Measurements from ENCODE around the gene RPS6KA5.
"Not testable (repeated sequence)": the region's sequence is repeated elsewhere in the genome, so short reads cannot be mapped to it uniquely, and the experiment has no call there.

RPS6KA5 gene

GRCh38 chr14:90971687-90972086, 88.8 kb downstream of the RPS6KA5 start:
- H3K9me3 Mint-ChIP-seq, result no peaks in the 10 kb centered on the region
- peaks cover 9 to 19% of the 10 kb centered on the region in 2 donors for H3K4me1 Mint-ChIP-seq
- peaks cover 1 to 3% of the 10 kb centered on the region in 2 donors for H3K36me3 Mint-ChIP-seq
- no peak for ATAC-seq (replicated peaks)
- H3K27me3 Mint-ChIP-seq, result no peaks in the 10 kb centered on the region
- DNase-seq, result no peak
- no peak overlapping the region for H3K27ac Mint-ChIP-seq
- no peak overlapping the region for H3K4me3 Mint-ChIP-seq

- ATAC-seq (replicated peaks) (peak; percentile 42 to 72), DNase-seq (no peak)
- peaks cover 6 to 10% of the 10 kb centered on the region in 2 donors for H3K36me3 Mint-ChIP-seq
Observed at GRCh38 chr14:90970167-90970600, 90.3 kb downstream of the RPS6KA5 start.

GRCh38 chr14:90969531-90970166, 90.8 kb downstream of the RPS6KA5 start:
- no peak for DNase-seq
- peak; percentile 83 for ATAC-seq (replicated peaks)
- Mint-ChIP-seq H3K4me3 (peak overlapping the region; percentile 2 to 28), H3K9me3 (no peaks in the 10 kb centered on the region), H3K4me1 (peaks cover 9 to 18% of the 10 kb centered on the region in 2 donors), H3K36me3 (peaks cover 6 to 10% of the 10 kb centered on the region in 2 donors), H3K27ac (no peak overlapping the region), H3K27me3 (no peaks in the 10 kb centered on the region)

More at GRCh38 chr14:90970167-90970600, 90.3 kb downstream of the RPS6KA5 start:
- H3K27ac Mint-ChIP-seq, result no peak overlapping the region
- H3K27me3 Mint-ChIP-seq, result no peaks in the 10 kb centered on the region
- peak overlapping the region; percentile 2 to 28 for H3K4me3 Mint-ChIP-seq
- H3K9me3 Mint-ChIP-seq, result no peaks in the 10 kb centered on the region
- H3K4me1 Mint-ChIP-seq, result peaks cover 9 to 19% of the 10 kb centered on the region in 2 donors

DNA sequence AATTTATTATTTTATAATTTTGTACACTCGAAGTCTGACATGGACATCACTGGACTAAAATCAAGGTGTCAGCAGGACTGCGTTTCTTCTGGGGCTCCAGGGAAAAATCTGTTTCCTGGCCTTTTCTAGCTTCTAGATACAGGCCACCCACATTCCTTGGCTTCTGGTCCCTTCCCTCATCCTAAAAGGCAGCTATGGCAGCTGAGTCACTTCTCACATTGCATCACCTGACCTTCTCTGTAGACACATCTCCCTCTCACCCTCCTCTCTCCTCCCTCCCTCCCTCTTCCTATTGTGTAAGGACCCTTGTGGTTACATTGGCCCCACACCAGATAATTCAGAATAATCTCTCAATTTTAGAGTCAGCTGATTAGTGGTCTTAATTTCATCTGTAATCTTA, 92.4 kb downstream of the RPS6KA5 start:
- Mint-ChIP-seq H3K9me3 (no peaks in the 10 kb centered on the region), H3K36me3 (peaks cover 6 to 13% of the 10 kb centered on the region in 2 donors), H3K27me3 (no peaks in the 10 kb centered on the region), H3K27ac (no peak overlapping the region), H3K4me1 (peaks cover 7 to 23% of the 10 kb centered on the region in 2 donors), H3K4me3 (no peak overlapping the region)
- ATAC-seq (replicated peaks) (no peak), DNase-seq (no peak)

- DNase-seq (no peak), ATAC-seq (replicated peaks) (no peak)
- no peaks in the 10 kb centered on the region for H3K27me3 Mint-ChIP-seq
- H3K4me3 Mint-ChIP-seq, result no peak overlapping the region
- H3K9me3 Mint-ChIP-seq, result no peaks in the 10 kb centered on the region
- H3K36me3 Mint-ChIP-seq, result peaks cover 6 to 13% of the 10 kb centered on the region in 2 donors
- peaks cover 7 to 27% of the 10 kb centered on the region in 2 donors for H3K4me1 Mint-ChIP-seq
- no peak overlapping the region for H3K27ac Mint-ChIP-seq
Observed at GRCh38 chr14:90966493-90966892, 93.9 kb downstream of the RPS6KA5 start.

GRCh38 chr14:90965765-90966164, 94.7 kb downstream of the RPS6KA5 start:
- Mint-ChIP-seq H3K27me3 (no peaks in the 10 kb centered on the region), H3K36me3 (peaks cover 6 to 13% of the 10 kb centered on the region in 2 donors), H3K27ac (no peak overlapping the region), H3K4me1 (peaks cover 7 to 27% of the 10 kb centered on the region in 2 donors), H3K4me3 (no peak overlapping the region), H3K9me3 (no peaks in the 10 kb centered on the region)
- no peak for DNase-seq
- ATAC-seq (replicated peaks), result no peak

DNA sequence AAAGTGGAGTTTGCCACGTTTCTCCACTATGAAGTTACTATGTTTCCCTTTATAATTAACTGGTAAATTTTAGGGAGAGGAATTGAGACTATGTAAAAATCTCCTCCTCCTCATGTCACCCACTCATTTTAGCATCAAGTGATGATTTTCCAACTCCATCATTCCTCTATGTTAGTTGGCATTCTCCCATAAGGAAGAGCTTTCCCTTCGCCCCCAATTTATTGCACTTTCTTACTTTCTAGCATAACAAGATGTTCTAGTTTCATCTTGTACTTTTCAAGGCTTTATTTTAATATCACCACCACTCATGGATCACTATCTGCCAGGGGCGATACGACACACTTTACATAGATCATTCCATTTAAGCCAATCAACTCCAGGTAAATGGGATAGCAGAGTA, 97.1 kb downstream of the RPS6KA5 start:
- Mint-ChIP-seq H3K27ac (no peak overlapping the region), H3K27me3 (no peaks in the 10 kb centered on the region), H3K9me3 (no peaks in the 10 kb centered on the region), H3K4me3 (no peak overlapping the region), H3K36me3 (peaks cover 9 to 20% of the 10 kb centered on the region in 2 donors), H3K4me1 (peaks cover 0 to 13% of the 10 kb centered on the region in 2 donors)
- no peak for ATAC-seq (replicated peaks)
- no peak for DNase-seq

DNA sequence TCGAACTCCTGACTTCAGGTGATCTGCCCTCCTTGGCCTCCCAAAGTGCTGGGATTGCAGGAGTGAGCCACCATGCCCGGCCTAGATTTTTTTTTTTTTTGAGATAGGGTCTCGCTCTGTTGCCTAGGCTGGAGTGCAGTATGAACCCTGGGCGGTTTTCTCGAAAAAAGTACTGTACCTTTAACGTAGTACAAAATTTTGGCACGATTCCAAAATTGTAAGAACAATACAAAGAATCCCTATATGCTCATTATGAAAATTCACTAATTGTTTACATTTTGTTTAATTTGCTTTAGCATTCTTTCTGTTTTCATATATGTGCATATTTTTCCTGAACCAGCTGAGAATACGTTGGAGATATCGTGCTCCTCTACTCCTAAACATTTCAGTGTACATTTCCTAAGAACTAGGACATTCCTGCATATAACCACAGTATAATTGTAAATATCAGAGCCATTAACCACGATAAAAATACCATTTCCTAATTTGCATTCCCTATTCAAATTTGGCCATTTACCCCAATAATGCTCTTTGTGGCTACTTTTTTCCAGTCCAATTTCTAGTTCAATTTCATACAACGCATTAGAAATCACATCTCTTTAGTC, 97.8 kb downstream of the RPS6KA5 start:
- ATAC-seq (replicated peaks) (no peak), DNase-seq (no peak)
- Mint-ChIP-seq H3K36me3 (peaks cover 9 to 21% of the 10 kb centered on the region in 2 donors), H3K4me1 (peaks cover 0 to 13% of the 10 kb centered on the region in 2 donors), H3K27ac (no peak overlapping the region), H3K4me3 (no peak overlapping the region), H3K27me3 (no peaks in the 10 kb centered on the region), H3K9me3 (no peaks in the 10 kb centered on the region)

GRCh38 chr14:90960818-90961217, 99.6 kb downstream of the RPS6KA5 start:
- Mint-ChIP-seq H3K27me3 (no peaks in the 10 kb centered on the region), H3K4me1 (peaks cover 0 to 13% of the 10 kb centered on the region in 2 donors), H3K36me3 (peaks cover 18 to 31% of the 10 kb centered on the region in 2 donors), H3K9me3 (peaks cover 4 to 6% of the 10 kb centered on the region in 2 donors), H3K4me3 (no peak overlapping the region), H3K27ac (no peak overlapping the region)
- DNase-seq, result no peak
- no peak for ATAC-seq (replicated peaks)

DNA sequence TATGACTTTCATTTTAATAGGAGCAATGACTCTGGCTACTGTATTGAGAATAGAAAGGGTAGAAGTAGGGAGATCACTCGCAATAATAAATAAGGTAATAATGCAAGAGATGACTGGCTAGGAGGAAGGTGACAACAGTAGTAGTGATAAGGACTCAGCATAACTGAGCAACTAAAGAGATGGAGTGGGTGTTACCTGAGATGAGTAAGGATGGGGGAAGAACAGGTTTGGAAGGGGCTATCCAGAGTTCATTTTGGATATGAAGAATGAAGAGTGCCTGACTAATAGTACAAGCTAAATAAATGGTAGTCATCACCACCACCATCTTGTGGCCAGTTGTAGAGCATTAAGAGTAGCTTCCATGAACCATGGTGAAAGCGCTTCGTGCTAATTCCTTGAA, 101.1 kb downstream of the RPS6KA5 start:
- Mint-ChIP-seq H3K27me3 (no peaks in the 10 kb centered on the region), H3K4me3 (no peak overlapping the region), H3K36me3 (peaks cover 21 to 38% of the 10 kb centered on the region in 2 donors), H3K9me3 (peaks cover 9 to 14% of the 10 kb centered on the region in 2 donors), H3K4me1 (peaks cover 0 to 13% of the 10 kb centered on the region in 2 donors), H3K27ac (no peak overlapping the region)
- ATAC-seq (replicated peaks), result peak in 1 of 2 donors; percentile 25
- no peak for DNase-seq

DNA sequence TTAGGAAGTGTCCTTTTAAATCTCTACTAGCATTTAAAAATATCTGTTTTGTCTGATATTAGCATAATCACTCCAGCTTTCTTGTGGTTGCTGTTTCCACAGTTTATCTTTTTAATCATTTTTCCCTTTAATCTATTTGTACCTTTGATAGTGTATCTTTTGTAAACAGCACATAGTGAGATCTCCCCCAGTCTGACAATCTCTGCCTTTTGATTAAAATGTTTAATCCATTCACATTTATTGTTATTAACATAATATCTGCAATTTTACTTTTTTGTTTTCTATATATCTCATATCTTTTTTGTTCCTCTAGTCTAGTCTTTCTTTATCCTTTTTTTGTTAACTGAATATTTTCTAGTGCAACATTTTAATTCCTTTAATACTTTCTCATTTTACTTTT, 104.2 kb downstream of the RPS6KA5 start:
- no peak for ATAC-seq (replicated peaks)
- no peak overlapping the region for H3K4me3 Mint-ChIP-seq
- H3K27me3 Mint-ChIP-seq, result no peaks in the 10 kb centered on the region
- peaks cover 13 to 24% of the 10 kb centered on the region in 2 donors for H3K9me3 Mint-ChIP-seq
- no peak for DNase-seq
- H3K36me3 Mint-ChIP-seq, result peaks cover 32 to 51% of the 10 kb centered on the region in 2 donors
- no peak overlapping the region for H3K27ac Mint-ChIP-seq
- no peaks in the 10 kb centered on the region for H3K4me1 Mint-ChIP-seq

DNA sequence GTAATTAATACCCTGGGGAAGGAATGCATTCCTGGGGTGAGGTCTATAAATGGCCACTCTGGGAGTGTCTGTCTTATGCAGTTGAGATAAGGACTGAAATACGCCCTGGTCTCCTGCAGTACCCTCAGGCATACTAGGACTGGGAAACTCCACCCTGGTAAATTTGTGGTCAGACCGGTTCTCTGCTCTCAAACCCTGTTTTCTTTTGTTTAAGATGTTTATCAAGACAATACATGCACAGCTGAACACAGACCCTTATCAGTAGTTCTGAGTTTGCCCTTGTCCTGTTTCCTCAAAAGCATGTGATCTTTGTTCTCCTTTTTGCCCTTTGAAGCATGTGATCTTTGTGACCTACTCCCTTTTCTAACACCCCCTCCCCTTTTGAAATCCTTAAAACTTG, 106.8 kb downstream of the RPS6KA5 start:
- not testable (repeated sequence) for ATAC-seq (replicated peaks); H3K27ac Mint-ChIP-seq; H3K27me3 Mint-ChIP-seq; H3K4me1 Mint-ChIP-seq; DNase-seq; H3K4me3 Mint-ChIP-seq
- peaks cover 13 to 24% of the 10 kb centered on the region in 2 donors for H3K9me3 Mint-ChIP-seq
- peaks cover 29 to 44% of the 10 kb centered on the region in 2 donors for H3K36me3 Mint-ChIP-seq

DNA sequence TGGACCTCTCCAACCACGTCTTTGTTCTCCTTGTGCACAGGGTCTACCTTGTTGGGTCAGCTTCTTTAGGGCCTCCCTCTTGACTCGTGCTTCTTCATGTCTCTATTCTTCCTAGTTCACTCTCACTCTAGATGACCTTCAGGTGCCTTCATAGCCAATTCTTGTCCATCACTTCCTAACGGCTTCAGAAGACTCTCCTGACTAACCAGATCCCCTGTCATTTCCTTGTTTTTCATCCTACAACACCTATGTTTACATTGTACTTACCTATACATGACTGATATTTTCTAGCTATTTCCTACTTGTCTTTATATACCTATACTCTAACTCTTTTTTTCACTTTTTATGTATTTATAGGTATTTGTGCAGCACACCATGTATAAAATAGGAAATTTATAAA, 117.1 kb downstream of the RPS6KA5 start:
- H3K36me3 Mint-ChIP-seq, result peaks cover 30 to 41% of the 10 kb centered on the region in 2 donors
- H3K4me3 Mint-ChIP-seq, result no peak overlapping the region
- H3K27me3 Mint-ChIP-seq, result no peaks in the 10 kb centered on the region
- DNase-seq (no peak), ATAC-seq (replicated peaks) (no peak)
- H3K4me1 Mint-ChIP-seq, result no peaks in the 10 kb centered on the region
- peaks cover 12 to 20% of the 10 kb centered on the region in 2 donors for H3K9me3 Mint-ChIP-seq
- no peak overlapping the region for H3K27ac Mint-ChIP-seq

DNA sequence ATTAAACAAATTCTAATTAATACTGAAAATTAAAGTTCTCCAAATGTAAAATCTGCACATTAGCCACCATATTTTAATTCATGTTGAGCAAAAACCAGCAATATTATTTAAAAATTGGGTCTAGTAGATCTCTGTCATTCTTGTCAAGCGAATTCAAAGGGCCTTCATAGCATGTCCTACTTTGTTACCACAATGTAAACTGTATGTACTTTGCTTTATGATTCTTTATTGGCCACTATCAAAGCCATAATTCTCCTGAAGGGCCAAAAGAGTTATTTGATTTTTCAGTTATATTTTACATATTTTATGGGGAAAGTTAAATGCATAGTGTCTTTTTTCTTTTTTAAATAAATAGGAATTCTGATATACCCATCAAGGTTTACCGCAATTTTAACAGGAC, 117.9 kb downstream of the RPS6KA5 start:
- no peak overlapping the region for H3K4me3 Mint-ChIP-seq
- ATAC-seq (replicated peaks) (no peak), DNase-seq (no peak)
- H3K36me3 Mint-ChIP-seq, result peaks cover 39 to 50% of the 10 kb centered on the region in 2 donors
- peaks cover 12 to 22% of the 10 kb centered on the region in 2 donors for H3K9me3 Mint-ChIP-seq
- H3K27ac Mint-ChIP-seq, result no peak overlapping the region
- no peaks in the 10 kb centered on the region for H3K4me1 Mint-ChIP-seq
- no peaks in the 10 kb centered on the region for H3K27me3 Mint-ChIP-seq

GRCh38 chr14:90941706-90942105, 118.7 kb downstream of the RPS6KA5 start:
- Mint-ChIP-seq H3K4me3 (no peak overlapping the region), H3K27ac (no peak overlapping the region), H3K36me3 (peaks cover 46 to 58% of the 10 kb centered on the region in 2 donors), H3K9me3 (peaks cover 20 to 22% of the 10 kb centered on the region in 2 donors), H3K27me3 (no peaks in the 10 kb centered on the region), H3K4me1 (peaks cover 0 to 1% of the 10 kb centered on the region in 2 donors)
- no peak for ATAC-seq (replicated peaks)
- no peak for DNase-seq
